Transverse colon (tissue), 4 donors: ENCODE results near the gene TOMM40.
"Not testable (repeated sequence)": the region's sequence is repeated elsewhere in the genome, so short reads cannot be mapped to it uniquely, and the experiment has no call there.

Experiments used
- CTCF ChIP-seq, 5 experiments: fragments of 200-600 bp in 3 of 5; fragments of 450-650 bp in 2 of 5; sonication (generic) in 3 of 5; IDR thresholded peaks; 1 replicate in 2 of 5; 2 replicates in 3 of 5; pipeline ENCODE4 v1.5.1; 2016 to 2017; ENCODE audit warnings: antibody characterized with exemption in 5 of 5, inconsistent platforms in 3 of 5, mild to moderate bottlenecking in 2 of 5, moderate library complexity in 1 of 5
- POLR2A ChIP-seq: fragments of 450-650 bp; IDR thresholded peaks from one replicate; pipeline ENCODE4 v1.6.1; 2016; ENCODE audit warnings: antibody characterized with exemption, mild to moderate bottlenecking, moderate library complexity
- POLR2AphosphoS5 ChIP-seq, 3 donors: sonication (generic); formaldehyde crosslinking; IDR thresholded peaks; one replicate each; pipeline ENCODE4 v1.6.1; 2016; ENCODE audit warnings: antibody characterized with exemption in 3 of 3

GRCh38 chr19:44861576-44861975 is 29.5 kb upstream of the TOMM40 start:
- not testable (repeated sequence) for TF ChIP-seq POLR2A; CTCF (IDR thresholded peaks at IDR 0.05); POLR2AphosphoS5 (IDR thresholded peaks at IDR 0.05)
